D721Med (cell line): ENCODE results near the gene RRBP1.

Experiments
- DNase-seq: peaks from one replicate; pipeline ENCODE4 v3.0.0; 2011; ENCODE audit warnings: low spot score; ENCODE audit not compliant: insufficient read length
- FAIRE-seq: peaks from 2 replicates; lab custom pipeline; 2011; peaks lifted over from hg19 to GRCh38; lab: Jason Lieb, UNC
- TF ChIP-seq, protein P1 (sequence below): IDR thresholded peaks from 2 replicates; pipeline ENCODE4 v1.5.1; 2012; ENCODE audit warnings: mild to moderate bottlenecking, control low read depth; ENCODE audit not compliant: insufficient read depth; ENCODE audit errors: missing control alignments

Gene RRBP1

DNA sequence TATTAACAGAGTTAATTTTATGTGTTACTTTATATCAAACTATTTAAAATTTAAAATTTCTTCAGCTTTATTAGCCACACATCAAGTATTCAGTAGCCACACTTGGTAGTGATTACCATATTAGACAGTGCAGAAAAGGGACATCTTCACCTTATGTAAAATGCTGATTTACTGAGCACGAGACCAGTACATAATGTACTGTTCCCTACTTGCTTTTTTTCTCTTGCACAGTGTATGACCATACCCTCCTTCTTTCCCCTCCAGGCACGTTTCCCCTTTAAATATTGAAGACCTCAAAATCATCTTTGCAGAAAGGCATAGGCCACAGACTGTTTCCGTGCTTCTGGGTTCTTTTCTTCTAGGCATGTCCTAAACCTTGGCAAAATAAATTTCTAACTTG lies 94.2 kb downstream of the RRBP1 start:
- FAIRE-seq (no peak), DNase-seq (no peak)
- TF ChIP-seq, protein P1, sequence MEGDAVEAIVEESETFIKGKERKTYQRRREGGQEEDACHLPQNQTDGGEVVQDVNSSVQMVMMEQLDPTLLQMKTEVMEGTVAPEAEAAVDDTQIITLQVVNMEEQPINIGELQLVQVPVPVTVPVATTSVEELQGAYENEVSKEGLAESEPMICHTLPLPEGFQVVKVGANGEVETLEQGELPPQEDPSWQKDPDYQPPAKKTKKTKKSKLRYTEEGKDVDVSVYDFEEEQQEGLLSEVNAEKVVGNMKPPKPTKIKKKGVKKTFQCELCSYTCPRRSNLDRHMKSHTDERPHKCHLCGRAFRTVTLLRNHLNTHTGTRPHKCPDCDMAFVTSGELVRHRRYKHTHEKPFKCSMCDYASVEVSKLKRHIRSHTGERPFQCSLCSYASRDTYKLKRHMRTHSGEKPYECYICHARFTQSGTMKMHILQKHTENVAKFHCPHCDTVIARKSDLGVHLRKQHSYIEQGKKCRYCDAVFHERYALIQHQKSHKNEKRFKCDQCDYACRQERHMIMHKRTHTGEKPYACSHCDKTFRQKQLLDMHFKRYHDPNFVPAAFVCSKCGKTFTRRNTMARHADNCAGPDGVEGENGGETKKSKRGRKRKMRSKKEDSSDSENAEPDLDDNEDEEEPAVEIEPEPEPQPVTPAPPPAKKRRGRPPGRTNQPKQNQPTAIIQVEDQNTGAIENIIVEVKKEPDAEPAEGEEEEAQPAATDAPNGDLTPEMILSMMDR: no peak

DNA sequence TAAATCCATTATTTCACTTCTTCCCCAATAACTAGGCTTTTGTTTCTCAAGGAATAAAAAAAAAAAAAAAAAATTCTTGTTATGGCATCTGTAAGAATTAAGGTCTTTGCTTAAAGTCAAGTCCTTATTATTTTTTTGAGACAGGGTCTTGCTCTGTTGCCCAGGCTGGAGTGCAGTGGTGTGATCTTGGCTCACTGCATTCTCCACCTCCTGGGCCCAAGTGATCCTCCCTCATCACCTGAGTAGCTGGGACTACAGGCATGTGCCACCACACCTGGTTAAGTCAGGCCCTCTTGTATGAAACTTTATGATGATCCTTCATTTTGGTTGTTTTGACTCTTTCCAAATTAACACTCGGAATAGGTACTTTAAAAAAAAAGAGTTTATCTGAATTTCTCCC lies 94.9 kb downstream of the RRBP1 start:
- FAIRE-seq: no peak
- no peak for DNase-seq

DNA sequence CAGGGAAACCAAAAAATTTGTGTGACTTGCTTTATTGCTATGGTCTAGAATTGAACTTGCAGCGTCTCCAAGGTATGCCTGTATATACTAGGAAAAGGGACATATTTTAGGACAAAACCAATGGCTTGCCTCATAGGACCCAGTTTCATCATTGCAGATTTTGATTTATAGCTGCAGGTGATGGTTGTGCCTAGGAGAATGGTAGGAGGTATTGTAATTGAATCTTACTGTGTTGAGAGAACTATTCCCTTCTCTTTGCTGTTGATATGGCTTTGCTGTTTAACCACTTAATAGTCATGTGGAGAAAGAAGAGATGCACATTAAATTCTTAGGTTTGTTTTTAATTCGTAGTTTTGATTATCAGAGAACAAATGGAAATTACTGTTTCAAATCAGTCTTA lies 95.8 kb downstream of the RRBP1 start:
- DNase-seq (no peak), FAIRE-seq (no peak)
- TF ChIP-seq, protein P1: no peak

More for the DNA sequence above, 94.9 kb downstream of the RRBP1 start:
- TF ChIP-seq, protein P1: no peak

DNA sequence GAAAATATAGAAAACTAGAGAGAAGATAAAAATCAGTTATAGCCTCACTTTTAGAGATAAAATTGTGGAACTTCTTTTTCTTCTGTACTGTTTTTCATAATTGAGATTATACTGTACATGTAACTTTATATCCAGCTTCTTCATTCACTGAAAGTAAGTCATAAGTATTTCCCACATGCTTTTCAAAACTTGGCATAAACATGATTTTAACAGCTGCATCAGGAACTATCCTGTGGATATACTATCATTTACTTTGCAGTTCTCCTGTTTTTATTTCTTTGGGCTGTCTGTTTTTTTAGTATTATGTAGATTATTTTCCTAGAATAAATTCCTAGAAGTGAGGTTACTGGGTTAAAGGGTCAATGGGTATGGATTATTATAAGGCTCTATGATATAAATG lies 97.4 kb downstream of the RRBP1 start:
- TF ChIP-seq, protein P1: no peak
- FAIRE-seq: no peak
- DNase-seq: no peak

DNA sequence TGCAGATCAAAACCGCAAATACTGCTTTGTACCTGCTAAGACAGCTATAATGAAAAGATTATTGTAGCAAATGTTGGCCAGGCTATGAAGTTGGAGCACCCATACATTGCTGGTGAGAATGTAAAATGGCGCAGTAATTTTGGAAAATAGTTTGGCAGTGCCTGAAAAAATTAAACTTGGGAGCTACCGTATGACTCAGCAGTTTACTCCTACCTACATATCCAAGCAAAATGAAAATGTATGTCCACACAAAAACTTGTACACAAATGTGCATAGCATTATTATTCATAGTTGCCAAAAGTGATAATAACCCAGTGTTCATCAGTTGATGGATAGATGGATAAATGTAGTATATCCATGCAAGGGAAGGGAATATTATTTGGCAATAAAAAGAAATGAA lies 98.9 kb downstream of the RRBP1 start:
- FAIRE-seq: no peak
- TF ChIP-seq, protein P1: no peak
- no peak for DNase-seq

DNA sequence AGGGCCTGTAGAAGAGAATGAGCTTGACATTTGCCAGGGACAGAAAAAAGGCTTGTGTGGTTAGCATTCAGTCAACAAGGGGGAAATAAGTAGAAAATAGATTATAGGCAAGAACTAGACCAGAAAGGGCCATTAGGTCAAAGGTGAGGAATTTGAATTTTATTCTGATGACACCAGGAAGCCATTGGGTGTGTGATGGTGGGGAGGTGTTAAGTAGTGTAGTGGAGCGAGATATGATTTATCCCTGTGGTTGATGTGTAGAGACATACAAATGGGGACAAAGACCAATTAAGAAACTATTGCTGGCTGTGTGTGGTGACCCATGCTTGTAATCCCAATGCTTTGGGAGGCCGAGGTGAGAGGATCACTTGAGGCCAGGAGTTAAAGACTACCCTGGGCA lies 101.1 kb downstream of the RRBP1 start:
- DNase-seq: no peak
- no peak for FAIRE-seq
- TF ChIP-seq, protein P1: no peak

DNA sequence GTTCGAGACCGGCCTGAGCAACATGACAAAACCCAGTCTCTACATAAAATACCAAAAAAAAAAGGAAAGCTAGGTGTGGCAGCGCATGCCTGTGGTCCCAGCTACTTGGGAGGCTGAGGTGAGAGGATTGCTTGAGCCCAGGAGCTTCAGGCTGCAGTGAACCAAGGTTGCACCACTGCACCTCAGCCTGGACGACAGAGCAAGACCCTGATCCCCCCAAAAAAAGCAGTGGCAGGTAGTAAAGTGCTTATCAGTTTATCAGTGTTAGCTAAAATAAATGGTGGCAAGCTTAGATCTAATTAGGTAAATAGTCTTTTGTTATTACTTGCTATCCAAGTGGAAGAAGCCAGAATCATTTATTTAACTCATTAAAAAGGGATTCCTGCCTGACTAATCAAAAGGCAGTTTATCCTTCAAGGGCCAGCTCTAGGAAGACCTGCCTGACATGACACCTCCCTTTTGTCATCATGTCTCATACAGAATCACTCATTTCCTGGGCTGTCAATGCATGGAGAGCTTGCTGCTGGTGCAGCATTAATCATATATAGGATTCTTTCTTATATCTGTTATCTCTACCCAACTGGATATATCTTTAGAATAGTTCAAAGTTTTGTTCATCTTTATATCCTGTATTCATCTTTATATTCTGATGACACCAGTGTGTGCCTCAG lies 102.5 kb downstream of the RRBP1 start:
- TF ChIP-seq, protein P1: no peak
- no peak for DNase-seq
- no peak for FAIRE-seq
